H9 (cell line): ENCODE measurements around the gene LENG1. TPM values are rescaled to one million over a fixed set of nuclear protein-coding genes. Genes with fewer than 3 reads are reported as not detected.

Experiments used
- DNase-seq: peaks from one replicate; pipeline ENCODE4 v3.0.0-alpha.2; 2017
- H2AFZ ChIP-seq: one replicate; pipeline ENCODE4 v1.6.1; 2013; ENCODE audit warnings: mild to moderate bottlenecking, low read length, control low read depth, moderate library complexity
- H2AK5ac ChIP-seq: 2 replicates; pipeline ENCODE4 v1.6.1; 2013; ENCODE audit warnings: low read length, control low read depth, mixed read lengths; ENCODE audit not compliant: insufficient read length
- H2BK120ac ChIP-seq: one replicate; pipeline ENCODE4 v1.6.1; 2013; ENCODE audit warnings: low read depth, mild to moderate bottlenecking, low read length, control low read depth, inconsistent platforms; ENCODE audit not compliant: poor library complexity, severe bottlenecking
- H2BK12ac ChIP-seq: 2 replicates; pipeline ENCODE4 v1.6.1; 2013; ENCODE audit warnings: low read length, control low read depth, mixed read lengths, low read depth; ENCODE audit not compliant: insufficient read length
- H2BK15ac ChIP-seq: 2 replicates; pipeline ENCODE4 v1.6.1; 2013; ENCODE audit warnings: low read depth, low read length, control low read depth
- H2BK20ac ChIP-seq: one replicate; pipeline ENCODE4 v1.6.1; 2013; ENCODE audit warnings: low read depth, mild to moderate bottlenecking, low read length, control low read depth, inconsistent platforms; ENCODE audit not compliant: poor library complexity, severe bottlenecking
- H2BK5ac ChIP-seq: 2 replicates; pipeline ENCODE4 v1.6.1; 2013; ENCODE audit warnings: low read length, control low read depth, mixed read lengths; ENCODE audit not compliant: insufficient read length
- H3K14ac ChIP-seq: 2 replicates; pipeline ENCODE4 v1.6.1; 2013; ENCODE audit warnings: low read length, control low read depth; ENCODE audit not compliant: insufficient read depth
- H3K18ac ChIP-seq: 2 replicates; pipeline ENCODE4 v1.6.1; 2013; ENCODE audit warnings: low read depth, mild to moderate bottlenecking, mixed read lengths, low read length, control low read depth; ENCODE audit not compliant: insufficient read length
- H3K23ac ChIP-seq: 2 replicates; pipeline ENCODE4 v1.6.1; 2013; ENCODE audit warnings: low read length, control low read depth, mixed read lengths, low read depth; ENCODE audit not compliant: insufficient read length
- H3K23me2 ChIP-seq: 2 replicates; pipeline ENCODE4 v1.6.1; 2013; ENCODE audit warnings: low read depth, mild to moderate bottlenecking, mixed read lengths, low read length, control low read depth; ENCODE audit not compliant: insufficient read length, poor library complexity, severe bottlenecking
- H3K27ac ChIP-seq: 2 replicates; pipeline ENCODE4 v1.5.1; 2013; ENCODE audit warnings: low read length, control low read depth, mixed read lengths, low read depth; ENCODE audit not compliant: insufficient read length
- H3K27me3 ChIP-seq: 2 replicates; pipeline ENCODE4 v1.6.1; 2013; ENCODE audit warnings: low read length, control low read depth, inconsistent platforms; ENCODE audit not compliant: insufficient read depth
- H3K4ac ChIP-seq: 2 replicates; pipeline ENCODE4 v1.6.1; 2013; ENCODE audit warnings: low read depth, mild to moderate bottlenecking, control low read depth, inconsistent platforms, low read length, moderate library complexity
- H3K4me1 ChIP-seq: 2 replicates; pipeline ENCODE4 v1.6.1; 2013; ENCODE audit warnings: low read length, control low read depth, inconsistent platforms; ENCODE audit not compliant: insufficient read depth
- H3K4me2 ChIP-seq: 2 replicates; pipeline ENCODE4 v1.6.1; 2013; ENCODE audit warnings: low read length, control low read depth, mixed read lengths; ENCODE audit not compliant: insufficient read length, insufficient read depth
- H3K56ac ChIP-seq: 2 replicates; pipeline ENCODE4 v1.6.1; 2013; ENCODE audit warnings: low read depth, mild to moderate bottlenecking, mixed read lengths, low read length, control low read depth; ENCODE audit not compliant: insufficient read length
- H3K79me1 ChIP-seq: 2 replicates; pipeline ENCODE4 v1.6.1; 2013; ENCODE audit warnings: low read depth, mild to moderate bottlenecking, moderate library complexity, low read length, control low read depth, inconsistent platforms; ENCODE audit not compliant: insufficient read depth, poor library complexity, severe bottlenecking
- H3K79me2 ChIP-seq: 2 replicates; pipeline ENCODE4 v1.6.1; 2013; ENCODE audit warnings: low read length, control low read depth, inconsistent platforms; ENCODE audit not compliant: insufficient read depth
- H3K9ac ChIP-seq: 2 replicates; pipeline ENCODE4 v1.6.1; 2013; ENCODE audit warnings: low read length, control low read depth, mixed read lengths; ENCODE audit not compliant: insufficient read length; ENCODE audit errors: extremely low read depth
- H3K9me3 ChIP-seq: one replicate; pipeline ENCODE4 v1.6.1; 2013; ENCODE audit warnings: low read depth, low read length, inconsistent platforms; ENCODE audit not compliant: control insufficient read depth
- H3T11ph ChIP-seq: one replicate; pipeline ENCODE4 v1.6.1; 2013; ENCODE audit warnings: mild to moderate bottlenecking, low read length, control low read depth, inconsistent platforms
- H4K20me1 ChIP-seq: one replicate; pipeline ENCODE4 v1.6.1; 2013; ENCODE audit not compliant: control insufficient read depth, insufficient read length, insufficient read depth
- H4K5ac ChIP-seq: 2 replicates; pipeline ENCODE4 v1.6.1; 2013; ENCODE audit warnings: low read depth, mild to moderate bottlenecking, mixed read lengths, low read length, control low read depth; ENCODE audit not compliant: insufficient read length
- H4K8ac ChIP-seq: replicated peaks from 2 replicates; pipeline ENCODE4 v1.6.1; 2013; ENCODE audit warnings: low read length, control low read depth, mixed read lengths, low read depth; ENCODE audit not compliant: insufficient read length
- H4K91ac ChIP-seq: 2 replicates; pipeline ENCODE4 v1.6.1; 2013; ENCODE audit warnings: low read depth, mild to moderate bottlenecking, moderate library complexity, mixed read lengths, low read length, control low read depth; ENCODE audit not compliant: insufficient read length
- H3K27ac Mint-ChIP-seq, 3 experiments: 2 replicates in 2 of 3; 3 replicates in 1 of 3; pipeline ENCODE4 v1.8.0; 2020 to 2021; ENCODE audit warnings: mixed read lengths in 3 of 3, mild to moderate bottlenecking in 1 of 3, moderate library complexity in 1 of 3
- H3K27me3 Mint-ChIP-seq: 2 replicates; pipeline ENCODE4 v1.8.0; 2021; ENCODE audit warnings: low read depth, mild to moderate bottlenecking, moderate library complexity, mixed read lengths
- H3K36me3 Mint-ChIP-seq, 3 experiments: 2 replicates in 2 of 3; 3 replicates in 1 of 3; pipeline ENCODE4 v1.8.0; 2020 to 2021; ENCODE audit warnings: low read depth in 3 of 3, mixed read lengths in 3 of 3; ENCODE audit not compliant: insufficient read depth in 1 of 3
- H3K4me1 Mint-ChIP-seq, 2 experiments: 2 replicates each; pipeline ENCODE4 v1.8.0; 2020; ENCODE audit warnings: mixed read lengths in 2 of 2
- H3K4me3 Mint-ChIP-seq, 2 experiments: 2 replicates in 1 of 2; 3 replicates in 1 of 2; pipeline ENCODE4 v1.8.0; 2020 to 2021; ENCODE audit warnings: mild to moderate bottlenecking in 2 of 2, mixed read lengths in 2 of 2, moderate library complexity in 1 of 2
- H3K9me3 Mint-ChIP-seq, 2 experiments: 2 replicates in 1 of 2; 3 replicates in 1 of 2; pipeline ENCODE4 v1.8.0; 2020; ENCODE audit warnings: mild to moderate bottlenecking in 2 of 2, mixed read lengths in 2 of 2, moderate library complexity in 1 of 2
- CTCF ChIP-seq: fragments of 200-600 bp; sonication (generic); conservative IDR thresholded peaks from 3 replicates; pipeline ENCODE4 v1.8.0; 2021; ENCODE audit warnings: antibody characterized with exemption, mild to moderate bottlenecking
- WGBS: extraction: QIAGEN DNeasy Blood & Tissue Kit; methylation state at CpG from one replicate; pipeline ENCODE4 v1.1.7; 2013; ENCODE audit warnings: missing lambda C conversion rate, low lambda C conversion rate, mixed read lengths; ENCODE audit not compliant: insufficient read length; ENCODE audit errors: extremely low coverage; 5-methylcytosine and 5-hydroxymethylcytosine counted together
- total RNA-seq: library from RNA; stranded (reverse); gene quantifications from 2 replicates; pipeline ENCODE4 v1.2.1, GENCODE V29; 2021

The LENG1 gene
- total RNA-seq, 1 experiment from 2014 or later: 7.1 TPM

GRCh38 chr19:54136864-54137698 is 22.4 kb downstream of the LENG1 start:
- no CpG with 5 or more reads among the region's 46 CpGs for WGBS
- no peak overlapping the region for H3K27ac ChIP-seq
- no peaks in the 10 kb centered on the region for H3K27me3 ChIP-seq

More at GRCh38 chr19:54136864-54137698, 22.4 kb downstream of the LENG1 start:
- no peak overlapping the region for H2BK120ac ChIP-seq
- peaks cover 3% of the 10 kb centered on the region for H4K20me1 ChIP-seq
- Mint-ChIP-seq H3K4me1 (peaks cover 37 to 39% of the 10 kb centered on the region in 2 experiments), H3K27ac (peak overlapping the region; percentile 90 to 98 (median 93)), H3K36me3 (peaks cover 23 to 52% (median 28%) of the 10 kb centered on the region in 3 experiments), H3K4me3 (peak overlapping the region; percentile 80 to 93), H3K27me3 (peaks cover 1% of the 10 kb centered on the region; the same call in 1 of the 2 replicates), H3K9me3 (peaks cover 11 to 12% of the 10 kb centered on the region in 2 experiments)
- H3K56ac ChIP-seq: no peak overlapping the region
- peaks cover 24% of the 10 kb centered on the region; the same call in 1 of the 2 replicates for H3K79me2 ChIP-seq
- peaks cover 17% of the 10 kb centered on the region for H3K79me1 ChIP-seq
- no peak overlapping the region for H4K91ac ChIP-seq
- no peak overlapping the region for H4K8ac ChIP-seq
- no peak overlapping the region for H3K18ac ChIP-seq
- peaks cover 4% of the 10 kb centered on the region for H3K9me3 ChIP-seq
- peak; percentile 100 for DNase-seq
- no peak overlapping the region for H2BK15ac ChIP-seq
- H3K14ac ChIP-seq: no peak overlapping the region
- H3K4ac ChIP-seq: no peak overlapping the region
- peak overlapping the region; percentile 59 for H3K9ac ChIP-seq
- H2BK5ac ChIP-seq: no peak overlapping the region
- no peak for TF ChIP-seq CTCF
- no peak overlapping the region for H3T11ph ChIP-seq
- H3K4me2 ChIP-seq: peak overlapping the region; percentile 94
- peaks cover 15% of the 10 kb centered on the region for H3K23me2 ChIP-seq
- no peak overlapping the region for H4K5ac ChIP-seq
- H2AK5ac ChIP-seq: no peak overlapping the region
- no peak overlapping the region for H2BK12ac ChIP-seq
- H3K23ac ChIP-seq: no peak overlapping the region
- no peak overlapping the region for H2BK20ac ChIP-seq
- no peak overlapping the region for H2AFZ ChIP-seq
- no peaks in the 10 kb centered on the region for H3K4me1 ChIP-seq
